Stimulated activated CD8-positive, alpha-beta memory T cell treated with anti-CD3 and anti-CD28 coated beads, Interleukin-4, amount 100 ng/mL, for 24 hours (primary cell): ENCODE results near the gene DRAP1.

Experiments
- DNase-seq: peaks from one replicate; pipeline ENCODE4 v3.0.0-alpha.2; 2020; ENCODE audit warnings: low read depth

DRAP1 gene, protein sequence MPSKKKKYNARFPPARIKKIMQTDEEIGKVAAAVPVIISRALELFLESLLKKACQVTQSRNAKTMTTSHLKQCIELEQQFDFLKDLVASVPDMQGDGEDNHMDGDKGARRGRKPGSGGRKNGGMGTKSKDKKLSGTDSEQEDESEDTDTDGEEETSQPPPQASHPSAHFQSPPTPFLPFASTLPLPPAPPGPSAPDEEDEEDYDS

DNA sequence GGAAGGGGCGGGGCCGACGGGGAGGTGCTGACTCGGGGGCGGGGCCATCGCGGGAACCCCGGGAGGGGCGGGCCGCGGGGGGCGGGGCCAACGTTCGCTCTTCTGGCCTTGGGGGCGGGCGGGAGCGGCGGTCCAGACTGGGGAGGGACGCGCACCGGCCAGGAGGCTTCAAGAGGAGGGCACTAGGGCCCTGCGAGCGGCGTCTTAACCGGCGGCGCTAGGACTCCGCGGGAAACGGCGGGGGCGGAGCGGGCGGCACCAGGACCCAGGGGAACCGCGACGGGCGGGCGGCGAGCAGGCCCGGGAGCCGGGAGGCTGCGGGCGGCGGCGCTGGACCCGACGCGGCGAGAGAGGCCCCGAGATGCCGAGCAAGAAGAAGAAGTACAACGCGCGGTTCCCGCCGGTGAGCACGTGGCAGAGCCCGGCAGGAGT, at the start of gene DRAP1:
Gene DRAP1, plus strand, starts transcription at position 286 of the 432 bp plus-strand sequence. Its CDS starts 76 bp downstream, at position 362.
- peak; percentile 98 for DNase-seq

DNA sequence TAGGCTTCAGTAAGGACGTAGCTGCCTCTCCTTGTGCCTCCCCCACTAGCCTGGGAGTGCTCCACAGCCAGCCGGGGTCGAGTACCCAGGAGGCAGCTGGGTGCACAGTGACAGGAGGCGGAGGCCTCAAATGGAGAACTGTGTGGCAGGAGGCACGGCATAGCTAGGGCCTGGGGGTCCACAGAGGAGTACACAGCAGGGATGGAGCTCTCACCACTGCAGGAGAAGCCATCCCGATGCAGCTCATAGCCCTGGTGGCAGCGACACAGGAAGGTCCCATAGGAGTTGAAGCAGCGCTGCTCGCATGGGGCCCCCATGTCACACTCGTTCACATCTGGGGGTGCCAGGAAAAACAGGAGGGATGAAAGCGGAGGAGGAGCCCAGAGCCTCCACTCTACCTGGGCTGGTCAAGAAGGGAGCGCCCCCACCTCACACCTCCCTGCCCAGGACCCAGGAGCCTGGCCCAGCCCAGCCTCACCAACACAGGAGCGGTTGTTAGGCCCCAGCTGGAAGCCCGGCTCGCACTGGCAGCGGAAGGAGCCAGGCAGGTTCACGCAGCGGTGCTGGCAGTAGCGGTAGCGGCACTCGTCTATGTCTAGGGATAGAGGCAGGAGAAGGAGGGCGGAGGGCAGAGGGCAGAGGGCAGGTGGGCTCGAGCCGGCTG, 49.5 kb upstream of the DRAP1 start:
- DNase-seq = no peak

DNA sequence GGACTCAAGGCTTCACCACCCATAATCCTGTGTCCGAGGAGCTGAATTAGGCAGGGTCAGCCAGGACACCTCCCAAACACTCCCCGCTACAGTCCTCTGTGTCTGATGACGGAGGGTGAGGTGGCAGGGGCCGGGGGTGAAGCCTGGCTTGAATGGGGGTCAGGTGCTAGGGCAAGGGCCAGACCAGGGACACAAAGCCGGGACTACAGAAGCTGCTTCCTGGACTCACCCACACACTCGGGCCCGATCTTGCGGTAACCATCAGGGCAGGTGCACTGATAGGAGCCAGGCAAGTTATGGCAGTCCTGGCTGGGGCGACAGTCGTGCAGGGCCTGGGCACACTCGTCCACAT, 48.9 kb upstream of the DRAP1 start:
- DNase-seq = no peak

DNA sequence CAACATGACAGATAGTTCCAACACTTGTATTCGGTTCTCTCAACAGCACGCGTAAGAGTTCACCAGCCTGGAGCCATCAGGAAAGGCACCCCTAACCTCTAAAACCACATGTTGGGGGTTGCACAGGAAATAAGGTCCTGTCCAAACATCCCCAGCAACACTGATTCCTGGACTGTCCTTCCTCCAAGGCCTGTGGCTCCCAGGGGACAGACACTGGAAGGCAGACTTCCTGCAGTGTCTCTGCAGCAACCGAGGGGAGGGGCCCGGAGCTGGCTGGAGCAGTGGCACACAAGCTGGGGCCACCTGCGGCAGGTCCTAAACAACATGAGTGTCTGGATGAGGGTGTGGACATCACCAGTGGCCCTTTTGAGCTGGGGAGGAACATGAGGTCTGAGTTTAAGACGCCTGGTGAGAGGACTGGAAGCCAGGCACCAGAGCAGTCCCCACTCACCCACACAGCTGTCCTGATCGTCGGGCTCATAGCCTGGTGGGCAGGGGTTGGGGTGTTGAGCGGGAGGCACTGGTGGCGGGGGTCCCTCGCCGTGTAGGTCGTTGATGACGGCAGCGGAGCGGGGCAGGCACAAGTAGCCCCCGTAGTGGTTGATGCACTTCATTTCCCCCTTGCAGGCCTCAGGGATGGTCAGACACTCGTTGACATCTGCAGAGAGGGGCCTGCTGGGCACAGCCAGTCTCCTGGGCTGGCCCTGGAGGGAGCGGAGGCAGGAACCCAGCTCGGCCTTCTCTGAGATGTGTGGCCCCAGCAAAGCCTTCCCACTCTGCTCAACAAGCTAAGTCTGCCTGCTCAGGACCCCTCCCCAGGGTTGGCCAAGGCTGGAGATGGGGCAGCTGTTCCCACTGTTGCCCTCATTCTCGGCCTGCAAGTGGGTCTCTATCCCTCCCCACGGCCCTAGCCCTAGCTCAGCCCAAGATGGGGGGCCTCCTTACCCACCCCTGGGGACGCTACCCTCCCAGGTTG, 48.2 kb upstream of the DRAP1 start:
- DNase-seq = no peak

DNA sequence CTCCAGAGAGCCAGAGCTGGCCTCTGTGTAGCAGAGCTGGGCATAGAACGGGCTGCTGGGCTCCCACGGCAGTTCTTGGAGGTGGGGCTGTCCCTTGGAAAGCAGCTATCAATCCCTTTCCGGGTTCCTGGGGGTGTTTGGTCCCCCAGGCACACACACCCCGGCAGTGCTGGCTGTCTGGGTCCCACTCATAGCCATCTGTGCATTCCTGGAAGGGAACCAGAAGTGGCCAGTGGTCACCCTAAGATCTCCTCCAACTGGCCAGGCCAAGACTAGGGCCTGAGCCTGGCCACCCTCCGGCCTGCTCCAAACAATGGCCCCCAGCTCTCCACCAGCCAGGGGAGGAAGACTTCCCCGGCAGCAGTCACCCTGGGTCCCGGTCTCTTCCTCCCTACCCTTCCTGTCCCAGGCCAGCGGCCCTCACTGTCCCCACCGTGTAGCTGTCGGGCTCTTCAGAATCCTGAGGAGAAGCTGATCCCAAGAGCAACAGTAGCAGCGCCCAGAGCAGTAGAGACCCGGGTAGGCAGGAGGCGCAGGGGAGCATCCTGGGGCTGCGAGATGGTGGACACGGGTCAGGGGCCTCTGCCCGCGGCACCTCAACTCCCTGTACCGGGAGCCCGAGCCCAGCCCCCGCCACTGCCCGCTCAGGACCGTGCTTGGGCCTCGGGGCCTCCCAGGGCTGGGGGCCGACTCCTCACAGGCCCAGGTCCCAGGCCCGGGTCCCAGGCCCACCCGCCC, 47.2 kb upstream of the DRAP1 start:
- DNase-seq = no peak

DNA sequence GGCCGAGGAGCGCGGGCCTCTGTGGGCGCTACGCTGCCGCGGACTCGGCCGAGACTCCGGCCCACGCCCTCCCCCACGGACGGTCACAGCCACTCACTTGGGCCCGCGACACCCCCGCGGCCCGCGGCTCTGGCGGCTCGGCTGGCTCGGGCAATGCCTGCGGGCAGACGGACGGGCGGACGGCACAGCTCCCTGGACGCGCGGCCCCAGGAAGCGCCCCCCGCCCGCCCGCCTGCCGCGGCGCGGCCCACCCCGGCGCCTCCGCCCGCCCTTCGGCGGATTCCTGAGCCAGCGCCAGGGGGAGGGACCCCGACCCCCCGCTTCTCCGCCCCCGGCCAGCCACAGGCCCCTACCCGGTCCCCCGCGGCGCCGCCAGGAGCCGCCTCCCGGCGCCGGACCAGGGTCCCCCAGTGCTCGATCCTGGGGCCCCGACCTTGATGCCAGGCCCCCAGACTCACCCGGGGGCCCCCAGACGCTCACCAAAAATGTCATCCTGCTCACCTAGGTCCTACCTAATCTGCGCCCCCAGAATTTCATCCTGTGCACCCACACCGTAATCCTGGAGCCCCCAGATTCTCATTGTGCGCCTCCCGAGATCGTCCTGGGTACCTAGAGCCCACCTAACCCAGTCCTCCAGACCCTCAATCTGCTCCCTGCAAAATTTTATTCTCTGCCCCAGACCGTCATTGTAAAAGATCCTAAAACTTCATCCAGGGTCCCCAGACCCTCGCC, 46.5 kb upstream of the DRAP1 start, which contains the start of gene EFEMP2:
Gene EFEMP2, minus strand, starts transcription at position 215 of the 732 bp plus-strand sequence. CDS start 446 bp downstream, outside the sequence.
- no peak for DNase-seq

DNA sequence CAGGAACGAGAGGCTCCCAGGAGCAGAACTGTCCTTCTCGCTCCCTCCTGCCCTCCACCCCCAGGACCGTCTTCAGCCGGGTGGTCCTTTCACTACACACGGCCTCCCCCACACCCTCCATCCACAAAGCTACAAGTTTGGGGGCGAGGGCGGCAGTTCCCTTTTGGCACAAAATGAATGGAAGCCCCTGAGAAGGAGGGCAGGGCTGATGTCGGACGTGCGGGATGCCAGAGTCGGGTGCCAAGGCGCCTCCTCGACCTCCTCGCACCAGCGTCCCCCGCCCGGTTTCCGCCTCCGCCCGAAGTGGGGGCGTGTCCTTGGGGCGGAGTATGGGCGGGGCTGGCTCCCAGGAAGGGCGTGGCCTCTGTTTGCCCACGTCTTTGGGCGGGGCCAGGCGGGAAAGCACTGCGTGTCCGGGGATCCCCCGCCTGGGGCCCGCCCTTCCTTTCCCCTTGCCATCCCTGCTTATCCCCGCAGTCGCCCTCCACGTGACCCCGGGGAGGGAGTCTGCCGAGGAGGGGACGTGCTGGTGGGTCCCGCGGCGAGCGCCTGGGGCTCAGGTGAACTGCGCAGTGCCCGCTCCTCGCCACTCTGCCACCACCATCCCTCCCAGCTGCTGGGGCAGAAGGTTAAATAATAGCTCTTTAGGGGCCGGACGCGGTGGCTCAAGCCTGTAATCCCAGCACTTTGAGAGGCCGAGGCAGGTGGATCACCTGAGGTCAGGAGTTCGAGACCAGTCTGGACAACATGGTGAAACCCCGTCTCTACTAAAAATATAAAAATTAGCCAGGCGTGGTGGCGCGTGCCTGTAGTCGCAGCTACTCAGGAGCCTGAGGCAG, 45.7 kb upstream of the DRAP1 start:
- peak; percentile 91 for DNase-seq

DNA sequence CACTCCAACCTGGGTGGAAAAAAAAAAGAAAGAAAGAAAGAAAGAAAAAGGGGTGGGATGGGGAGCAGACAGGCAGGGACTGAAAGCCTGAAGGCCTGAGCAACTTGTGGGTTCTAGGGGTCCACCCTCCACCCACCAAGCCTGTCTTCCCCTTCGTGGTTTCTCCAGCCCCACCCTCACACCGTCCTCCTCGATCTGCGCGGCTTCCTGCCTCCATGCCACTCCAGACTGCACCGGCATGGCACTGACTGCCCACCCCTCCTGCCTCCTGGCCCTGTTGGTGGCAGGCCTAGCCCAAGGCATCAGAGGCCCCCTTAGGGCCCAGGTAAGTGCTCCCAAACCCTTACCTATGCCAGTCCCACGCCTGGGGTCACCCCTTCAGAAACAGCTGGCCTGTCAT, 39.6 kb upstream of the DRAP1 start, which contains the start of gene CTSW:
Gene CTSW, plus strand, starts transcription at position 221 of the 400 bp plus-strand sequence. Its CDS starts 18 bp downstream, at position 239.
- DNase-seq = peak; percentile 45

DNA sequence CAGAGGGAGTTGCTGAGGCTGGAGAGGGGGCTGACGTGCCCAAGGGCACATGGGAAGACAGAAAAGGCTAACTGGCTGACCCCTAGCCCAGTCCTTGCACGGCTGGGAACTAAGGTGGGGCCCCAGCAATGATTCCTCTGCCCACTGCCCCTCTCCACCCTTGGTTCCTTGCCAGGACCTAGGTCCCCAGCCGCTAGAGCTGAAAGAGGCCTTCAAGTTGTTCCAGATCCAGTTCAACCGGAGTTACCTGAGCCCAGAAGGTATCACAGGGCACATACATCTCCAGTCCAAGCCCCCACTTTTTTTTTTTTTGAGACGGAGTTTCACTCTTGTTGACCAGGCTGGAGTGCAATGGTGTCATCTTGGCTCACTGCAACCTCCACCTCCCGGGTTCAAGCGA, 39.2 kb upstream of the DRAP1 start:
- no peak for DNase-seq

DNA sequence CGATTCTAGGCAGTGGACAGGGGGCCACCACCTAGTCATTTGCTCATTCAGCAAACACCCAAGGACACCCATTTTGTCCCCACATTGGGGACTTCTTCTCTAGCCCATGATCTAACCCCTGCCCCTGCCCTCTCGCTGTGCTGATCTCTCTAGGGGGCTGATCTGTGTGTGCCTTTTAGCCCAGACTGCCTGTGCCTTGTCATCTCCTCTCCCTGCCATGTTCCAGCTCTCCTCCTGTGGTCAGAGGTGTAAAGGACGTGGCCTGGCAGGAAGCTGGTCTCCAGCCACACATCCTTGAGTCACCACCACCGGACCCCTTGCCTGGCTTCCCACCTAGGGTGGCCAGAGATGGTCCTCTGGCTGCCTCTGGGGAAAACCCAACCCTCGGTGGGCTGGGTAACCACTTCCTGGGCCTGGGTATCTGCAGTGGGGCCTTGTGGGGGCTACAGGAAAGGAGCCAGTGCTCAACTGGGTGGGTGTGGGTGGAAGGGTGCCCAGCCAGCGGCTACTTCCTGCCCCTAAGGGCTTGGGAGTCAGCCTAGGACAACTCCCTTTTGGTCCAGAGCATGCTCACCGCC, 38.3 kb upstream of the DRAP1 start:
- DNase-seq = no peak

DNA sequence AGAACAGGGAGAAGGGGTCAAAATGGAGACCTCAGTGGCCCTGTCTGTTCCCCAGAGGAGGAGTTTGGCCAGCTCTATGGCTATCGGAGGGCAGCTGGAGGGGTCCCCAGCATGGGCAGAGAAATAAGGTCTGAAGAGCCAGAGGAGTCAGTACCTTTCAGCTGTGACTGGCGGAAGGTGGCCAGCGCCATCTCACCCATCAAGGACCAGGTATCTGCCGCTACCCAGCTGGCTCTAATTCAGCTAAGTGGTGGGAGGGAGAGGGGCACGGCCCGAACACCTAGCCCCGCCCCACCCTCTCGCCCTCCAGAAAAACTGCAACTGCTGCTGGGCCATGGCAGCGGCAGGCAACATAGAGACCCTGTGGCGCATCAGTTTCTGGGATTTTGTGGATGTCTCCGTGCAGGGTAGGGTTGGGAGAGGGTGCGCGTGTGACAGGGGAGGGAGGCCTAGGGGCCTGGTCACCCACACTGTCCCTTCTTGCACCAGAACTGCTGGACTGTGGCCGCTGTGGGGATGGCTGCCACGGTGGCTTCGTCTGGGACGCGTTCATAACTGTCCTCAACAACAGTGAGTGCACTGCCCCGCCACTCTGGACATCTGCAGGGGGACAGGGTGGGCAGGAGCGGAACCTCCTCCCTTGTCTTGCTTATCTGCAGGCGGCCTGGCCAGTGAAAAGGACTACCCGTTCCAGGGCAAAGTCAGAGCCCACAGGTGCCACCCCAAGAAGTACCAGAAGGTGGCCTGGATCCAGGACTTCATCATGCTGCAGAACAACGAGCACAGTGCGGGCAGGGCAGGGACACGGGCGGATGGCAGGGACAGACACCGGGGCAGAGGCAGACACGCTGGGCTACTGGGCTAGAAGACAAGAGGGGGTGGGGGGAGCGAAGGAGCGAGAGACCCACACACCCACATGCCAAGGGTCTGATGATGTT, 36.8 kb upstream of the DRAP1 start:
- no peak for DNase-seq

DNA sequence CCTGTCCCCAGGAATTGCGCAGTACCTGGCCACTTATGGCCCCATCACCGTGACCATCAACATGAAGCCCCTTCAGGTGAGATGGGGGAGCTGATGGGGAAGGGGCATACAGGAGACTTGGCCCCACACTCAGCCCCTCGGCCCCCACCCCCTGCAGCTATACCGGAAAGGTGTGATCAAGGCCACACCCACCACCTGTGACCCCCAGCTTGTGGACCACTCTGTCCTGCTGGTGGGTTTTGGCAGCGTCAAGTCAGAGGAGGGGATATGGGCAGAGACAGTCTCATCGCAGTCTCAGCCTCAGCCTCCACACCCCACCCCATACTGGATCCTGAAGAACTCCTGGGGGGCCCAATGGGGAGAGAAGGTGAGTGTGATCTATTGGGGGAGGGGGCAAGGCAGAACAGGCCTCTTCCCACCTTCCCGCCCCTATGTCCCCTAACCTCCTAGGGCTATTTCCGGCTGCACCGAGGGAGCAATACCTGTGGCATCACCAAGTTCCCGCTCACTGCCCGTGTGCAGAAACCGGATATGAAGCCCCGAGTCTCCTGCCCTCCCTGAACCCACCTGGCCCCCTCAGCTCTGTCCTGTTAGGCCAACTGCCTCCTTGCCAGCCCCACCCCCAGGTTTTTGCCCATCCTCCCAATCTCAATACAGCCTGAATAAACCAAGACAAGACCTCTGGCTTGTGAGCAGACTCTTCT, 36.0 kb upstream of the DRAP1 start:
- no peak for DNase-seq

DNA sequence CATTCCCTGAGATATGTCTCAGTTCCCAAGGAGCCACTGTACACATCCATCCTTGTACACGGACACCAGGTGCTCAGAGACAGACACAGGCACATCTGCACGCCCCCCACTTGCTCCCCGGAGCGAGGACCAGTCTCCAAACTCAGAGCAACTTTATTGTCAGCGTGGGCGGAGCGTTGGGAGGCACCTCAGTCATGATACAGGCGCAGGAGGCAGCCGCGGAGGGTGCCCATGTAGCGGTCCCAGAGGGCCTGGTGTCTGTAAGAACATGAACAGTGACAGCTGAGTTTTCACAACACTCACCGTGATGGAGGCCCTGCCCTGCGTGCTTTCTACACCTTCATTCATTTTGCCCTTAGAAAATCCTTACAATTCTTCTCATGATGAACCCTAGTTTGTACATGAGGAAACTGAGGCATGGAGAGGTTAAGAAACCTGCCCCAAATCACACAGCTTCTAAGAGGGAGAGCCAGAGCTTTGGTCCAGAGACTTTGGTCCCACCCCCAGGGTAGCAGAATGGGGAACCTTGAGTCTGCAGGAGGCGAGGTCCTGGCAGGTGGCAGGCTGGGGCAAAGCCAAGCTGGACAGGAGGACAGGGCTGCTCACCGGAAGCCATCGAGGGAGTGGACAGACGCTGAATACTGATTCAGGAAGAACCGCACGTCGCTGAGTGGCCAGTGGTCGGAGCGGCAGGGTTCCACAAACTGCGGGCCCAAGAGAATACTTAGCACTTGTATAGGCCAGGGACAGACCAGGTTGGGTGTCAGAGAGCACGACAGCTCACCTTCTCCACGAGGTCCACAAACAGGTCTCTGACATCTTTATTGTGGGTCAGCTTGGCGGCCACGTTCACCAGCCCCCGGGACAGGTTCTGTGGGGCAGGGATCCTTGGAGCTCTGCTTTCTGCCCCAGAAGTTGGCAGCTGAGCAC, 35.2 kb upstream of the DRAP1 start:
- no peak for DNase-seq

DNA sequence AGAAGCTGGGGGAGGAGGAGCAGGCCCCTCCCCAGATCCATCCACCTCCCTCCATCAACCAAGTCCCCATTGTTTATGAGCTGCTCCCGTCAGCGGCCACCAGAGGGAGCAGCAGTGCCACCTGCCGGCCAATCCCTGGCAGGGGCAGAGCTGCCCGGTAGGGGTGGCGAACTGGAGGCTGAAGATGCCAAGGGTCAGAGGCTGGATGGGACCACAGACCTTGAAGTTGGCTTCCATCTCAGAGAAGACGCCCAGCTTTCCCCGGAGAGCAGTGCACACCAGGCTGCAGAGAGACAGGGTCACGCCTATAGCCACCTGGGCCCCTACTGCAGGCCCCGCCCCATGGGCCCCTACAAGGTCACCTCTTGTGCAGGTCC, 34.5 kb upstream of the DRAP1 start:
- peak; percentile 70 for DNase-seq

DNA sequence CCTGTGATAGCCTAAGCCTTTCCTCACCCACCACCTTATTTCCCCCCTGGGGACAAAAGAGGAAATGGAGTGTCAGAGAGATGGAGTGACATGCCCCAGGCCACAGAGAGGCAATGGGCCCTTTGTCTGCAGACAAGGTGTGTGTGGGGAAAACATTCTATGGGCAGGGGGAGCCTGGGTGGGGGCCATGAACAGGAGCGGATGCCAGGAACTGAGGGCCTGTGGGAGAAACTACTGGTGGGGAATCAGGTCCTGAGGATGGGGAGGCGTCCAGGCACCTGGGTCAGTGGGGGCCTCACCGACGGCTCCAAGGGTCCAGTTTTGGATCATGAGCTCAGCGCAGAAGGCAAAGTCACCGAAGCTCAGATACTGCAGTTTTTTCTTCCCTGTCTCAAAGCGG, 34.0 kb upstream of the DRAP1 start:
- DNase-seq = no peak

DNA sequence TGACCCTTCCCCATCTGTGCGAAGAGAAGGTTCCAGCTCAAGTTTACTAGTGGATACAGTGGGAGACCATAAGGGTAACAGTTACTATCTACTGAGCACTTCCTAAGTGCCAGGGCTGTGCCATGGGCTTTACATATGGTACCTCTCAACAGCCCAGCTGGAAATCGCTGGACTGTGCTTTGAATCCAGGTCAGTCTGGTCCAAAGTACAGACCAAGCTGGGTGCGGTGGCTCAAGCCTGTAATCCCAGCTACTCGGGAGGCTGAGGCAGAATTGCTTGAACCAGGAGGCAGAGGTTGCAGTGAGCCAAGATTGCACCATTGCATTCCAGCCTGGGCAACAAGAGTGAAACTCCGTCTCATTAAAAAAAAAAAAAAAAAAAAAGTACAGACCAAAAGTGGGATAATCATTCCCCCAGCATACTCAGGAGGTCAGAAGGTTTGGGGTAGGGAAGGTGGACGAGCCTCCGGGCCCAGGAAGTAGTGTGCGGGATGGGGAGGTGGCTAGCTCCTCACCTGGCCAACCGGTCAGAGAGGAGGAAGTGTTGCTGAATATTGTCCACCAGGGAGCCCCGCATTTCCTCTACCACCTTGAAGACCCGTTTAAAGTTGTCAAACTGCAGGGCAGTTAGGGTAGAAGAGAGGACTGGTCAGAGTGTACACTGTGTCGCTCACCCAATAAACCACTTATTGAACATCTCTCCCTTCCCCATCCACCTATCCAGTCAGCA, 33.3 kb upstream of the DRAP1 start:
- DNase-seq = no peak
